Gastroesophageal sphincter (tissue), 4 donors: Measurements from ENCODE around the gene TRRAP. TPM values are rescaled to one million over a fixed set of nuclear protein-coding genes. Genes with fewer than 3 reads are reported as not detected.

Experiments
- ATAC-seq: fragments of 150-250 bp; one replicate; pipeline ENCODE4 v1.9.1; 2016; ENCODE audit warnings: mild to moderate bottlenecking, moderate library complexity
- H3K27ac ChIP-seq, 4 donors: fragments of 200-600 bp; sonication (generic) in 3 of 4; 1 replicate in 3 of 4; 2 replicates in 1 of 4; pipeline ENCODE4 v1.5.1; 2016 to 2019
- H3K27me3 ChIP-seq: fragments of 200-600 bp; sonication (generic); one replicate; pipeline ENCODE4 v1.5.1; 2019
- H3K36me3 ChIP-seq, 2 donors: fragments of 200-600 bp; sonication (generic); one replicate each; pipeline ENCODE4 v1.5.1; 2019; ENCODE audit warnings: control low read depth in 1 of 2
- H3K4me1 ChIP-seq, 3 donors: fragments of 200-600 bp; sonication (generic); 1 replicate in 2 of 3; 2 replicates in 1 of 3; pipeline ENCODE4 v1.5.1; 2016 to 2019; ENCODE audit warnings: control low read depth in 2 of 3
- H3K4me3 ChIP-seq, 2 donors: fragments of 200-600 bp; sonication (generic); one replicate each; pipeline ENCODE4 v1.5.1; 2019; ENCODE audit warnings: mild to moderate bottlenecking in 1 of 2, moderate library complexity in 1 of 2
- H3K9me3 ChIP-seq, 3 donors: fragments of 200-600 bp; sonication (generic); one replicate each; pipeline ENCODE4 v1.5.1; 2017 to 2019; ENCODE audit warnings: control low read depth in 2 of 3
- EP300 ChIP-seq: sonication (generic); formaldehyde crosslinking; IDR thresholded peaks from one replicate; pipeline ENCODE4 v1.6.1; 2017; ENCODE audit warnings: antibody characterized with exemption, mild to moderate bottlenecking
- POLR2A ChIP-seq, 2 donors: fragments of 450-650 bp; IDR thresholded peaks; one replicate each; pipeline ENCODE4 v1.6.1; 2017; ENCODE audit warnings: antibody characterized with exemption in 2 of 2, mild to moderate bottlenecking in 2 of 2, moderate library complexity in 1 of 2
- POLR2AphosphoS5 ChIP-seq: sonication (generic); formaldehyde crosslinking; IDR thresholded peaks from one replicate; pipeline ENCODE4 v1.6.1; 2017; ENCODE audit warnings: antibody characterized with exemption
- WGBS, 2 donors: methylation state at CpG; one replicate each; pipeline ENCODE4 v1.1.5; 2018; ENCODE audit warnings: low coverage in 1 of 2; 5-methylcytosine and 5-hydroxymethylcytosine counted together
- total RNA-seq, 4 donors: library from RNA; depleted of rRNA; stranded (reverse); fragments of >200 nt; gene quantifications; one replicate each; pipeline ENCODE4 v1.1.0, GENCODE V29; 2016
- TF ChIP-seq, protein P1 (sequence below), 4 experiments: fragments of 200-600 bp in 2 of 4; fragments of 450-650 bp in 2 of 4; sonication (generic) in 1 of 4; IDR thresholded peaks; one replicate each; pipeline ENCODE4 v1.5.1; 2017 to 2019; ENCODE audit warnings: antibody characterized with exemption in 4 of 4, mild to moderate bottlenecking in 2 of 4, moderate library complexity in 2 of 4

Gene TRRAP
- total RNA-seq, 4 donors from 2014 or later: 19.1 to 34.8 (median 28.4) TPM

DNA sequence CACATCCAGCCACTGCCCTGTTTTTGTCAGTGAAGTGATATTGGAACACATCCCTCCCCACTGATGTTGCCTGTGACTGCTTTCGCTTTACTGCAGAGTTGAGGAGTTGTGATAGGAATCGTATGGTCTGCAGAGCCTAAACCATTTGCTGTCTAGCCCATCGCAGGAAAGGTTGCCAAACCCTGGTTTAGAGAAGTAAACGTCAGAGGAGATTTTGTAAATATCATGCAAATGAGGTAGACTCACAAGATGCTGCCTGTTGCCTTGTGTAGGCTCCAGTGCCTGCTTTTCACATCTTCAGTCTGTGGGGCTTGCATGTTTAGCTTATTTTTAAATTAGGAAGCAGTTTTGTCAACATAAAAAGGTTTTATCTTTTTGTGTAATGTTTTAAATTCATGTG is 107.1 kb downstream of the TRRAP start:
- WGBS, 2 donors: 86 to 92% methylated on average over 2 to 4 of the region's 4 CpGs
- H3K27me3 ChIP-seq: no peaks in the 10 kb centered on the region
- peaks cover 0 to 99% of the 10 kb centered on the region in 2 donors for H3K36me3 ChIP-seq
- H3K4me1 ChIP-seq: no peaks in the 10 kb centered on the region
- ATAC-seq: no peak
- TF ChIP-seq POLR2AphosphoS5: no peak
- no peak for TF ChIP-seq EP300
- TF ChIP-seq, protein P1, sequence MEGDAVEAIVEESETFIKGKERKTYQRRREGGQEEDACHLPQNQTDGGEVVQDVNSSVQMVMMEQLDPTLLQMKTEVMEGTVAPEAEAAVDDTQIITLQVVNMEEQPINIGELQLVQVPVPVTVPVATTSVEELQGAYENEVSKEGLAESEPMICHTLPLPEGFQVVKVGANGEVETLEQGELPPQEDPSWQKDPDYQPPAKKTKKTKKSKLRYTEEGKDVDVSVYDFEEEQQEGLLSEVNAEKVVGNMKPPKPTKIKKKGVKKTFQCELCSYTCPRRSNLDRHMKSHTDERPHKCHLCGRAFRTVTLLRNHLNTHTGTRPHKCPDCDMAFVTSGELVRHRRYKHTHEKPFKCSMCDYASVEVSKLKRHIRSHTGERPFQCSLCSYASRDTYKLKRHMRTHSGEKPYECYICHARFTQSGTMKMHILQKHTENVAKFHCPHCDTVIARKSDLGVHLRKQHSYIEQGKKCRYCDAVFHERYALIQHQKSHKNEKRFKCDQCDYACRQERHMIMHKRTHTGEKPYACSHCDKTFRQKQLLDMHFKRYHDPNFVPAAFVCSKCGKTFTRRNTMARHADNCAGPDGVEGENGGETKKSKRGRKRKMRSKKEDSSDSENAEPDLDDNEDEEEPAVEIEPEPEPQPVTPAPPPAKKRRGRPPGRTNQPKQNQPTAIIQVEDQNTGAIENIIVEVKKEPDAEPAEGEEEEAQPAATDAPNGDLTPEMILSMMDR (IDR thresholded peaks at IDR 0.05): no peak
- no peak for TF ChIP-seq POLR2A (IDR thresholded peaks at IDR 0.05)
- no peak overlapping the region for H3K27ac ChIP-seq
- H3K4me3 ChIP-seq: no peak overlapping the region
- no peaks in the 10 kb centered on the region for H3K9me3 ChIP-seq

GRCh38 chr7:98985945-98986344 is 107.6 kb downstream of the TRRAP start:
- Histone ChIP-seq H3K36me3 (peaks cover 0 to 99% of the 10 kb centered on the region in 2 donors), H3K9me3 (no peaks in the 10 kb centered on the region), H3K27me3 (no peaks in the 10 kb centered on the region), H3K4me1 (no peaks in the 10 kb centered on the region), H3K4me3 (no peak overlapping the region), H3K27ac (no peak overlapping the region)
- ATAC-seq: no peak
- no peak for TF ChIP-seq EP300
- TF ChIP-seq POLR2A (IDR thresholded peaks at IDR 0.05): no peak
- TF ChIP-seq, protein P1 (IDR thresholded peaks at IDR 0.05): no peak
- TF ChIP-seq POLR2AphosphoS5: no peak

GRCh38 chr7:98988641-98989040 is 110.3 kb downstream of the TRRAP start:
- Histone ChIP-seq H3K27ac (no peak overlapping the region), H3K4me3 (no peak overlapping the region), H3K36me3 (peaks cover 0 to 99% of the 10 kb centered on the region in 2 donors), H3K4me1 (no peaks in the 10 kb centered on the region), H3K27me3 (no peaks in the 10 kb centered on the region), H3K9me3 (no peaks in the 10 kb centered on the region)
- 93% methylated on average over 14 of the region's 15 CpGs; no CpG with 5 or more reads in 1 of the 2 donors for WGBS, 2 donors
- TF ChIP-seq, protein P1 (IDR thresholded peaks at IDR 0.05): no peak
- no peak for TF ChIP-seq EP300
- TF ChIP-seq POLR2AphosphoS5: no peak
- TF ChIP-seq POLR2A (IDR thresholded peaks at IDR 0.05): no peak
- ATAC-seq: no peak

DNA sequence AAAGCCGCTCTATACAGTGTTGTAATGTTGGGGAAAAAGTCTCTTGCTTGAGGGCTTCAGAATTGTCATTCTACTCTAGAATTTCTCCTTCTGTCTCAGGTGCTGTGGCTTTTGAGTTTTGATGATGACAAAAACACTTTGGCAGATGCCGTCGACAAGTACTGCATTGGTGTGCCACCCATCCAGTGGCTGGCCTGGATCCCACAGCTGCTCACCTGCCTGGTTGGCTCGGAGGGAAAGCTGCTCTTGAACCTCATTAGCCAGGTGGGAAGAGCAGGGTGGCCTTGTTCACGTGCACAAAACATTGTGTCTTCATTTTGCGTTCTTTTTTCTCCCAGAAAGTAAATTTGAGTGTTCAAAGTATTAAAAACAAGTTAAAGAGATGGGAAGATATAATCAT is 112.0 kb downstream of the TRRAP start:
- 80 to 95% methylated on average over 4 to 5 of the region's 6 CpGs for WGBS, 2 donors
- TF ChIP-seq, protein P1 (IDR thresholded peaks at IDR 0.05): no peak
- no peak for TF ChIP-seq POLR2AphosphoS5
- TF ChIP-seq POLR2A (IDR thresholded peaks at IDR 0.05): no peak
- no peak for TF ChIP-seq EP300
- Histone ChIP-seq H3K27ac (no peak overlapping the region), H3K36me3 (peaks cover 0 to 99% of the 10 kb centered on the region in 2 donors), H3K9me3 (no peaks in the 10 kb centered on the region), H3K4me3 (no peak overlapping the region), H3K27me3 (no peaks in the 10 kb centered on the region), H3K4me1 (no peaks in the 10 kb centered on the region)
- no peak for ATAC-seq

GRCh38 chr7:98991141-98991540 is 112.8 kb downstream of the TRRAP start:
- no peak for ATAC-seq
- TF ChIP-seq POLR2AphosphoS5 (no peak), EP300 (no peak), POLR2A (IDR thresholded peaks at IDR 0.05) (no peak)
- TF ChIP-seq, protein P1 (IDR thresholded peaks at IDR 0.05): no peak
- peaks cover 0 to 99% of the 10 kb centered on the region in 2 donors for H3K36me3 ChIP-seq
- H3K27ac ChIP-seq: no peak overlapping the region
- no peak overlapping the region for H3K4me3 ChIP-seq
- no peaks in the 10 kb centered on the region for H3K27me3 ChIP-seq
- no peaks in the 10 kb centered on the region for H3K4me1 ChIP-seq
- WGBS, 2 donors: 87 to 96% methylated on average over 3 to 5 of the region's 14 CpGs
- H3K9me3 ChIP-seq: no peaks in the 10 kb centered on the region
